Thymus (tissue), 11 donors: Measurements from ENCODE around the gene PPP3CA. TPM values are rescaled to one million over a fixed set of nuclear protein-coding genes. Genes with fewer than 3 reads are reported as not detected.

Experiments
- DNase-seq, 9 donors: peaks; one replicate each; pipeline ENCODE4 v3.0.0-alpha.2; 2013; ENCODE audit warnings: low spot score in 9 of 9, low read depth in 6 of 9, missing footprints in 1 of 9
- H3K27ac ChIP-seq, 2 donors: one replicate each; pipeline ENCODE4 v1.5.1; 2013; ENCODE audit warnings: control low read depth in 1 of 2, low read depth in 1 of 2, low read length in 1 of 2, mild to moderate bottlenecking in 1 of 2, moderate library complexity in 1 of 2
- H3K27me3 ChIP-seq, 2 donors: one replicate each; pipeline ENCODE4 v1.5.1; 2013; ENCODE audit warnings: low read length in 1 of 2; ENCODE audit not compliant: control insufficient read depth in 2 of 2, insufficient read depth in 1 of 2
- H3K36me3 ChIP-seq, 2 donors: one replicate each; pipeline ENCODE4 v1.5.1; 2013; ENCODE audit warnings: low read length in 1 of 2, mild to moderate bottlenecking in 1 of 2, moderate library complexity in 1 of 2; ENCODE audit not compliant: control insufficient read depth in 2 of 2, insufficient read depth in 2 of 2
- H3K4me1 ChIP-seq, 2 donors: one replicate each; pipeline ENCODE4 v1.5.1; 2013; ENCODE audit warnings: low read length in 2 of 2; ENCODE audit not compliant: control insufficient read depth in 2 of 2, insufficient read depth in 2 of 2
- H3K4me3 ChIP-seq, 2 donors: one replicate each; pipeline ENCODE4 v1.5.1; 2013; ENCODE audit warnings: low read length in 2 of 2, control low read depth in 1 of 2, mild to moderate bottlenecking in 1 of 2
- H3K9me3 ChIP-seq, 2 donors: one replicate each; pipeline ENCODE4 v1.5.1; 2013; ENCODE audit warnings: low read length in 1 of 2, mild to moderate bottlenecking in 1 of 2; ENCODE audit not compliant: control insufficient read depth in 2 of 2, insufficient read depth in 1 of 2
- WGBS: extraction: QIAGEN DNeasy Blood & Tissue Kit; methylation state at CpG from one replicate; pipeline ENCODE4 v1.1.7; 2013; 5-methylcytosine and 5-hydroxymethylcytosine counted together
- polyA plus RNA-seq: library from polyadenylated mRNA; stranded (reverse); fragments of 200-250 nt; gene quantifications from one replicate; pipeline ENCODE4 v1.2.3, GENCODE V29; 2013
- total RNA-seq: library from RNA; stranded (reverse); fragments of 120-200 nt; gene quantifications from one replicate; pipeline ENCODE4 v1.2.4, GENCODE V29; 2013
- donor health status: healthy.

Gene PPP3CA
- total and polyA plus RNA-seq, 2 donors = 12.9 to 17.3 TPM

- Histone ChIP-seq H3K36me3 (no peaks in the 10 kb centered on the region), H3K27ac (no peak overlapping the region), H3K9me3 (peaks cover 0 to 9% of the 10 kb centered on the region in 2 donors), H3K4me3 (no peak overlapping the region), H3K27me3 (no peaks in the 10 kb centered on the region), H3K4me1 (no peaks in the 10 kb centered on the region)
- DNase-seq = no peak
- WGBS = 98% methylated on average over 3 of the region's 3 CpGs
Measured at GRCh38 chr4:101127176-101127790, 220.0 kb downstream of the PPP3CA start.

GRCh38 chr4:101126059-101126458, 221.3 kb downstream of the PPP3CA start:
- Histone ChIP-seq H3K4me3 (no peak overlapping the region), H3K27ac (no peak overlapping the region), H3K4me1 (no peaks in the 10 kb centered on the region), H3K9me3 (peaks cover 0 to 9% of the 10 kb centered on the region in 2 donors), H3K27me3 (no peaks in the 10 kb centered on the region), H3K36me3 (no peaks in the 10 kb centered on the region)
- 92% methylated on average over 1 of the region's 1 CpG for WGBS
- no peak for DNase-seq

- Histone ChIP-seq H3K4me1 (no peaks in the 10 kb centered on the region), H3K4me3 (no peak overlapping the region), H3K27me3 (no peaks in the 10 kb centered on the region), H3K9me3 (peaks cover 0 to 9% of the 10 kb centered on the region in 2 donors), H3K27ac (no peak overlapping the region), H3K36me3 (no peaks in the 10 kb centered on the region)
- DNase-seq = no peak
- WGBS = 97% methylated on average over 5 of the region's 5 CpGs
Measured at GRCh38 chr4:101125045-101125942, 222.0 kb downstream of the PPP3CA start.

- no peak for DNase-seq
- Histone ChIP-seq H3K9me3 (no peaks in the 10 kb centered on the region), H3K27ac (no peak overlapping the region), H3K36me3 (no peaks in the 10 kb centered on the region), H3K27me3 (no peaks in the 10 kb centered on the region), H3K4me1 (no peaks in the 10 kb centered on the region), H3K4me3 (no peak overlapping the region)
- 97% methylated on average over 5 of the region's 5 CpGs for WGBS
Measured at GRCh38 chr4:101123231-101123630, 224.1 kb downstream of the PPP3CA start.

GRCh38 chr4:101122019-101122418, 225.3 kb downstream of the PPP3CA start:
- no peak for DNase-seq
- no peaks in the 10 kb centered on the region for H3K4me1 ChIP-seq

GRCh38 chr4:101119141-101119540, 228.2 kb downstream of the PPP3CA start:
- Histone ChIP-seq H3K4me3 (no peak overlapping the region), H3K36me3 (no peaks in the 10 kb centered on the region), H3K27ac (no peak overlapping the region), H3K27me3 (no peaks in the 10 kb centered on the region), H3K9me3 (no peaks in the 10 kb centered on the region), H3K4me1 (no peaks in the 10 kb centered on the region)
- WGBS = 99% methylated on average over 3 of the region's 3 CpGs
- no peak for DNase-seq

More at GRCh38 chr4:101122019-101122418, 225.3 kb downstream of the PPP3CA start:
- Histone ChIP-seq H3K27me3 (no peaks in the 10 kb centered on the region), H3K9me3 (no peaks in the 10 kb centered on the region), H3K4me3 (no peak overlapping the region), H3K36me3 (no peaks in the 10 kb centered on the region), H3K27ac (no peak overlapping the region)

GRCh38 chr4:101118617-101119016, 228.7 kb downstream of the PPP3CA start:
- Histone ChIP-seq H3K36me3 (no peaks in the 10 kb centered on the region), H3K9me3 (no peaks in the 10 kb centered on the region), H3K4me1 (no peaks in the 10 kb centered on the region), H3K27ac (no peak overlapping the region), H3K27me3 (no peaks in the 10 kb centered on the region), H3K4me3 (no peak overlapping the region)
- 99% methylated on average over 1 of the region's 1 CpG for WGBS
- no peak for DNase-seq

- WGBS = 96% methylated on average over 4 of the region's 4 CpGs
- H3K27ac ChIP-seq = no peak overlapping the region
Measured at GRCh38 chr4:101115887-101116286, 231.4 kb downstream of the PPP3CA start.

GRCh38 chr4:101114936-101115372, 232.4 kb downstream of the PPP3CA start:
- Histone ChIP-seq H3K36me3 (no peaks in the 10 kb centered on the region), H3K9me3 (no peaks in the 10 kb centered on the region), H3K27me3 (no peaks in the 10 kb centered on the region), H3K4me3 (no peak overlapping the region), H3K4me1 (no peaks in the 10 kb centered on the region), H3K27ac (no peak overlapping the region)
- 98% methylated on average over 2 of the region's 2 CpGs for WGBS
- no peak for DNase-seq

More at GRCh38 chr4:101115887-101116286, 231.4 kb downstream of the PPP3CA start:
- no peaks in the 10 kb centered on the region for H3K4me1 ChIP-seq
- DNase-seq = no peak
- H3K4me3 ChIP-seq = no peak overlapping the region
- H3K9me3 ChIP-seq = no peaks in the 10 kb centered on the region
- no peaks in the 10 kb centered on the region for H3K36me3 ChIP-seq
- no peaks in the 10 kb centered on the region for H3K27me3 ChIP-seq
